SW480 (cell line): Measurements from ENCODE around the gene PTHLH.

ENCODE experiments used
- DNase-seq: peaks from one replicate; pipeline ENCODE4 v3.0.0-alpha.2; 2016; ENCODE audit warnings: low spot score

Gene PTHLH

GRCh38 chr12:27972721-27973120 lies at the start of gene PTHLH:
PTHLH (minus strand) TSS chr12:27972733; CDS start chr12:27969494, 3,239 bp downstream.
- DNase-seq: no peak

- DNase-seq: peak; percentile 67
Observed at GRCh38 chr12:28021704-28022103, 49.2 kb upstream of the PTHLH start.

- DNase-seq: no peak
Observed at GRCh38 chr12:28017873-28018255, 45.3 kb upstream of the PTHLH start.

- no peak for DNase-seq
Observed at GRCh38 chr12:28017126-28017872, 44.8 kb upstream of the PTHLH start.

- DNase-seq: no peak
Observed at GRCh38 chr12:28015165-28015564, 42.6 kb upstream of the PTHLH start.

- no peak for DNase-seq
Observed at GRCh38 chr12:28014196-28014595, 41.7 kb upstream of the PTHLH start.

GRCh38 chr12:28012333-28012918 lies 39.9 kb upstream of the PTHLH start:
- DNase-seq: no peak

GRCh38 chr12:28010036-28010435 lies 37.5 kb upstream of the PTHLH start:
- DNase-seq: no peak

- no peak for DNase-seq
Observed at GRCh38 chr12:27999970-28000369, 27.4 kb upstream of the PTHLH start.

GRCh38 chr12:27999521-27999920 lies 27.0 kb upstream of the PTHLH start:
- DNase-seq: no peak

GRCh38 chr12:27998658-27999057 lies 26.1 kb upstream of the PTHLH start:
- no peak for DNase-seq

GRCh38 chr12:27998170-27998569 lies 25.6 kb upstream of the PTHLH start:
- DNase-seq: no peak

- no peak for DNase-seq
Observed at GRCh38 chr12:27996761-27997160, 24.2 kb upstream of the PTHLH start.

GRCh38 chr12:27995406-27995805 lies 22.9 kb upstream of the PTHLH start:
- DNase-seq: no peak

- DNase-seq: no peak
Observed at GRCh38 chr12:27988594-27989233, 16.2 kb upstream of the PTHLH start.

GRCh38 chr12:27987331-27987730 lies 14.8 kb upstream of the PTHLH start:
- no peak for DNase-seq

- DNase-seq: no peak
Observed at GRCh38 chr12:27984275-27984674, 11.7 kb upstream of the PTHLH start.

GRCh38 chr12:27982951-27983350 lies 10.4 kb upstream of the PTHLH start:
- DNase-seq: no peak

- no peak for DNase-seq
Observed at GRCh38 chr12:27982385-27982784, 9.9 kb upstream of the PTHLH start.

GRCh38 chr12:27981874-27982273 lies 9.3 kb upstream of the PTHLH start:
- DNase-seq: no peak

- no peak for DNase-seq
Observed at GRCh38 chr12:27979145-27979544, 6.6 kb upstream of the PTHLH start.

GRCh38 chr12:27975222-27976136 lies 2.9 kb upstream of the PTHLH start:
- no peak for DNase-seq
